Fibroblast of lung (primary cell): ENCODE measurements around the gene SLC38A1.

Experiments
- CTCF ChIP-seq, 2 donors: IDR thresholded peaks in 1 of 2; conservative IDR thresholded peaks in 1 of 2; 1 replicate in 1 of 2; 2 replicates in 1 of 2; pipeline ENCODE4 v1.5.1; 2011 to 2012; ENCODE audit warnings: low read length in 2 of 2, control low read depth in 1 of 2, inconsistent platforms in 1 of 2, low read depth in 1 of 2, mild to moderate bottlenecking in 1 of 2
- EZH2 ChIP-seq: IDR thresholded peaks from 2 replicates; pipeline ENCODE4 v1.5.1; 2012; ENCODE audit warnings: low read length, control low read depth, mild to moderate bottlenecking; ENCODE audit errors: missing control alignments

GRCh38 chr12:46267575-46267824, 1.3 kb downstream of the SLC38A1 start:
- no peak for TF ChIP-seq CTCF (conservative IDR thresholded peaks at IDR 0.05 in 1 of 2, IDR thresholded peaks at IDR 0.05 in 1 of 2; ENCODE audit: low read depth in 1 of 2, low read length in 2 of 2)
- TF ChIP-seq EZH2: no peak
